Activated effector memory CD4-positive, alpha-beta T cell treated with Interleukin-2 at 50 U/mL for 16 hours (primary cell): Measurements from ENCODE around the gene TSEN34.
"Not testable (repeated sequence)": the region's sequence is repeated elsewhere in the genome, so short reads cannot be mapped to it uniquely, and the experiment has no call there.

Experiments used
- DNase-seq: peaks from one replicate; pipeline ENCODE4 v3.0.0-alpha.2; 2020

Gene TSEN34

DNA sequence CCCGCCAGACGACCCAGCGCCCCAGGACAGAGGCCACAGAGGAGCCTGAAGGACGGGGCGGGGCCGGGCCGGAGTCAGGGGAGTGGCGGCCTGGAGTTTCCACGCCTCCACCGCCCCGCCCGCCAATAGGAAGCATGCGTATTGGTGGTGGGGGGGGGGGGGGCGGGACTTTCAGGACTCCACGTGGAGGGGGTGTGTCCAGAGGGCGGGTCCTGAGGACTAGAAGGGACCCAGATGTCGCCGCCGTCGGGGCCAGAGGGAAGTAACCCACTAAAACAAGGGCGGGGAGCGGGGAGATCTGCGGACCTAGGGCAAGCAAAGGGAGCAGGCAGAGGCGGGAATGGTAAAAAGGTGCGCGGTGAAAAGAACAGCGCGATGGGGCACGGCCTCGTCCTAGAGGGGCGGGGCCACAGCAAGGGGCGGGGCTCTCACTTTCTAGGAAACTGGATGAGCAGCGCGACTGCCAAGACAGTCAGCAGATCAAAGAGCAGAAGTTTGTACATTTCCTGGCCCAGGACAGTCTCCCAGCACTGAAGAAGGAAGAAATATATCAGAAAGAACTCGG, 28.8 kb upstream of the TSEN34 start:
- DNase-seq, result peak; percentile 70

DNA sequence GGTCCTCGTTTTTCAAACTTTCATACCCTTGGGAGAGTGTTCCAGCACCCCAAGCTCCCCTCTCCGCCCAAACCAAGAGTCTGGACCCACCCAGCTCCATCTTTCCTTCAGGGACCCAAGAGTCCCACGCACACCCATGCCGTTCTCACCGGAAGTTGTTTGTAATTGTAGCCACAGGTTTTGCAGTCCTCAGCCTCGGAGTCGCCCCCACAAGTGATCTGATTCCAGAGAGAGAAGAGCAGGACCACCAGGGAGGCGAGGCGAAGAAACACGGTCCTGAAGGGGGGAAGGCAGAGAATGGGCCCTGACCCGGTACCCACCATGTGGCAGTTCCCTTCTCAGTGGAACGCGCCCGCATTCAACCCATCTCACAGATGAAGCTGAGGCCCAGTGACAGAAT, 28.2 kb upstream of the TSEN34 start:
- no peak for DNase-seq

DNA sequence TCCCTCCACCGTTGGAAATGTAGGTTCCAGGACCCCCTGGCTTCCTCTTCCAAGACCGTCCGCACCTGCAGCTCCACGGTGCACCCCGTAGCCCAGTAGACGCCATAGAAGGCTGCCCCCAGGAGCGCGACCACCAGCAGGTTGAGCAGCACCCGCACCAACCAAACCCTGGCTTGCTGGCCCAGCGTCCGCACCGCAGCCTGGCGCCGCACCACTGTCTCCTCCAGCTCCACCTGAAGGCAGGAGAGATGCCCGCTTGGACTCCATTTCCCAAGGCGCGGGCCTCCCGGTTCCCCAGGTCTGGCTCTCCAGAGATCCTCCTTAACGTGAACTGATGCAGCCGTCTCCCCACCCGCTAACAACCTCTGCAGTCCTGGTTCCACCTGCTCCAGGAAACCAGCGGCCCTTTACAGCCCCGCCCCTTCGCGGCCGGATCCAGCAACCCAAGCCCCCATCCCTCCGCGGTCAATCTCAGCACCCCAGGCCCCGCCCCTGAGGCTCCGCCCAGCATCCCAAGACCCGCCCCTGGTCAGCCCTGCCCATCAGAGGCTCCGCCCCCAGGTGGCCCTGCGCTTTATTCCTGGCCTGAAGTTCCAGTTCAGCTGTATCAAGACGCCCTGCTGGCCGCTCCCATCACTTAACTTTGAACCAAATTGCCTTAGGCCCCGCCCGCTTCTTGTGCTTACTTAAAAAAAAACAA, 26.6 kb upstream of the TSEN34 start:
- peak; percentile 61 for DNase-seq

DNA sequence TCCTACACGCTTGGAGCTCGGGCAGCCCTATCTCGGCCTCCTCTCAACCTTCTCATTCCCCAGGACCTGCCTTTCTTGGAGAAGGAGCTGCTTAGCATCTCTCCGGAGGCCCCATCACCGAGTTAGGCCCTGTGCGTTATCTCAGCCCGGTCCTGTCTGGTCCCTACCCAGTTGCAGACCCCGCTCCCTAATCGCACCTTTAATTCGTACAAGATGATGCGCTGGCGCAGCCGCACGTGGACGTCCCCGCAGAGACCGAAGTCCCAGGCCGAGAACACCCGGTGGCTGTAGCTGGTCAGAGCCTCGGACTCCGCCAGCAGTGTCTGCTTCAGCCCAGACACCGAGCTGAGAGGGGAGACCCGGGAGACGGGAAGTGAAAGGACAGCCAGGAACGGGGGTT, 25.9 kb upstream of the TSEN34 start:
- no peak for DNase-seq

DNA sequence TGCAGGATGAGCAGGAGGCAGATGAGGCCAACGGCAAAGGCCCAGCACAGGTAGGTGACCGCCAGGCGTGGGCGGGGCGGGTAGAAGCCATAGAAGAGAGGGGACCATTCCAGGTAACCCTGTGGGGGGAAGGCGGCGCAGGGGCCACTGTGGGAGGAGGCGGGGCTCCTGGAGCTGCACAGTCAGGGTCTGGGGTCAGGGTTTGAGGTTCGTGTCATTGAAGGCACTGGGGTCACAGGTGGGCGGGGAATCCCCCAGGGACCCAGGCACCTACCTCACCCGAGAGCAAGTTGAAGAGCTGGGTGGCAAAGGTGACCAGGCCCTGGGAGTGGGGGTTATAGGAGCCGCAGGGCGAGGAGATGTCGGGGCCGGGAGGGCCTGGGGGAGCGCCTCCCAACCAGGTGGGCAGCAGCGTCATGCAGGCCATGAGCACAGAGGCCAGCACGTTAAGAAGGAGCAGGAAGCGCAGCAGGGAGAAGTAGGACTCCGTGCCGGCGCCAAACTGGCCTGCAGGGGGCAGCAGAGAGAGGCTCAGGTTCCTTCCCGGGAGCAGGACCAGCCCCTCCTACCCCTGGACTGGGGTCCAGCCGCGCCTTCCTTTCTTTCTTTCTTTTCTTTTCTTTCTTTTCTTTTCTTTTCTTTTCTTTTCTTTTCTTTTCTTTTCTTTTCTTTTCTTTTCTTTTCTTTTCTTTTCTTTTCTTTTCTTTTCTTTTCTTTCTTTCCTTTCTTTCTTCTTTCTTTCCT, 22.8 kb upstream of the TSEN34 start:
- peak; percentile 79 for DNase-seq

DNA sequence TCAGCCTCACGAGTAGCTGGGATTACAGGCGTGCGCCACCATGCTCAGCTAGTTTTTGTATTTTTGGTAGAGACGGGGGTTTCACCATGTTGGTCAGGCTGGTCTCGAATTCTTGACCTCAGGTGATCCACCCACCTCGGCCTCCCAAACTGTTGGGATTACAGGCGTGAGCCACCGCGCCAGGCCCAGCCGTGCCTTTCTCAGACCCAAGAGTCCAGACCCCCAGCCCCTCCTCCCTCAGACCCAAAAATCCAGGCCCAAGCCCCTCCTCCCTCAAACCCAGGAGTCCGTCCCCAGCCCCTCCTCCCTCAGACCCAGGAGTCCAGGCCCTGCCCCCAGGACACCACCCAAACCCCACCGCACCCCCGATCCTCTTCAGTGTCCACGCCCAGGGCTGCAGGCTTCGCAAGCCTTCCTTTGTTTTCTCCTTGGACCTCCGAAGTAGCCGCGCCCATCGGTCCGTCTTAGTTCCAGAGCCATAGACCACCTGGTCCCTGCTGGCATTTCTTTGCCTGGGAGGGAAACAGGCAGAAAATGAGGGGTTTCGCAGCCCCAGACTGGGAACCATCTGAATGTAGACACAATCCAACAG, 21.9 kb upstream of the TSEN34 start:
- DNase-seq, result no peak

DNA sequence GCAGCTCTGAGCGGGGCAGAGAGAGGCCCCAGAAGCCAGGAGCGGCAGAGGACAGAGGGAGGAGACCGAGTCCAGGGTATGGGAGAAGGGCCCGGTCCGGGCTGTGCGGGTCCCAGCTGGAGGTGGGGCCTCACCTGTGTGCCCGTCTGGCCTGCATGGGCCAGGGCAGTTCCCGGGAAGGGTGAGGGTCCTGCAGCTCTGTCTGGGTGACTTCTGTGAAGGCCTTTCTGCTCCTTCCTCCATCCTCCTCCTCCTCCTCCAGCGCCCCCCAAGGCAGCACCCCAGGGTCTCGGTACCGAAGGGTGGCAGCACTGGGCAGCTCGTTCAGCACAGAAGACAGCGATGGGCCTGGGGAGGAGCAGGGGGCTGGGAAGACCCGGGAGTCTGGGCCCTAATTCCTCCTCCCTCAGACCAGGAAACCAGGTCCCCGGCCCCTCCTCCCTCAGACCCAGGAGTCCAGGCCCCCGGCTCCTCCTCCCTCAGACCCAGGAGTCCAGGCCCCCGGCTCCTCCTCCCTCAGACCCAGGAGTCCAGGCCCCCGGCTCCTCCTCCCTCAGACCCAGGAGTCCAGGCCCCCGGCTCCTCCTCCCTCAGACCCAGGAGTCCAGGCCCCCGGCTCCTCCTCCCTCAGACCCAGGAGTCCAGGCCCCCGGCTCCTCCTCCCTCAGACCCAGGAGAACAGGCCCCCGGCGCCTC, 19.2 kb upstream of the TSEN34 start:
- not testable (repeated sequence) for DNase-seq

DNA sequence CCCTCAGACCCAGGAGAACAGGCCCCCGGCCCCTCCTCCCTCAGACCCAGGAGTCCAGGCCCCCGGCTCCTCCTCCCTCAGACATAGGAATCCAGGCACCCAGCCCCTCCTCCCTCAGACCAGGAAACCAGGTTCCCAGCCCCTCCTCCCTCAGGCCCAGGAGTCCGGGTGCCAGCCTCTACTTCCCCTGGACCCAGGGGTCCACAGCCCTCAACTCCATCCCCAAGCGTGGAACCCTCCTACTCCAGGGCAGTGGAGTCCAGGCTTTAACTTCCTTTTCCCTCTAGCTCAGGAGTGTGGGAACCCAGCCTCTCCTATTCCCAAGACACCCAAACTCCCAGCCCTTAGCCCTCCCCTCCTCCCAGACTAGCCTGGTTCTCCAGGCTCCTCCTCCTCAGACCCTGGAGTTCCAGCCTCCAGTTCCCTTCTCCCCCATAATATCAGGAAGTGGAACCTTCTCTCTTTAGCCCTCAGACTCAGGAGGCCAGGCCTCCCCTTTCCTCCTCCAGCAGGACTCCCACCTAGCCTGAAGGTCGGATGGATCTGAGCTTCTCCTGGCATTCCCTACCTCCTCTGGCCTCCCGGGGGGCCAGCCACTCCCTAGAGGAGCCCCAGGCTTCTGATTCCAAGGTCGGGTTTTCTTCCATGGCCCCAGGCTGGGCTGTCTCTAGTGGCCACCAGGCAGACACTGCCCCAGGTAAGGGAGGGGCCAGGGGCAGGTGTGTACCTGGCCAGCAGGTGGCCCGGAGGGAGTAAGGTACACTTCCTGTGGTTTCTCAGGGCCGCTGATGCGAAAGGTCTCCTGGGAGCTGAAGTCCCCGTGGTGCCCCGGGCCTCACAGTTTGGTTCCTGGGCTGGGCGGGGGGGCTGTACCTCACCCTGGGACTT, 18.4 kb upstream of the TSEN34 start, which contains the start of gene TMC4:
TSS of gene TMC4 (minus strand) at position 690 of the 888 bp plus-strand sequence. CDS start at position 647, 43 bp downstream.
- DNase-seq, result no peak

DNA sequence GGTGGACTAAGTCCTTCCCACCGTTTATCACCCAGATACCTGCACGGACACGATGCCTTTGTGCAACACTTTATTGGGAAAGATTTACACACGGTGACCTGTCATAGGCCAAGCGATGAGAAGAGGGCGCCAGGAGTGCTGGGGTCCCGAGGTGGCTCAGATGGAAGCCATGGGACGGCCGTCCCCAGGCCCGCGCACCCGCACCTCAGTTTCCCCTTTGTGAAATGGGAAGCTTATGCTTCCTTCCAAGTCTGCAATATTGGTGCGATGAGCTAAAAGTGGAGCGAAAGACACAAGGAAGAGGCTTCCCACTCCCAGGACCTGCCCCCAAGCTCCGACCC, 17.8 kb upstream of the TSEN34 start:
- DNase-seq, result no peak

DNA sequence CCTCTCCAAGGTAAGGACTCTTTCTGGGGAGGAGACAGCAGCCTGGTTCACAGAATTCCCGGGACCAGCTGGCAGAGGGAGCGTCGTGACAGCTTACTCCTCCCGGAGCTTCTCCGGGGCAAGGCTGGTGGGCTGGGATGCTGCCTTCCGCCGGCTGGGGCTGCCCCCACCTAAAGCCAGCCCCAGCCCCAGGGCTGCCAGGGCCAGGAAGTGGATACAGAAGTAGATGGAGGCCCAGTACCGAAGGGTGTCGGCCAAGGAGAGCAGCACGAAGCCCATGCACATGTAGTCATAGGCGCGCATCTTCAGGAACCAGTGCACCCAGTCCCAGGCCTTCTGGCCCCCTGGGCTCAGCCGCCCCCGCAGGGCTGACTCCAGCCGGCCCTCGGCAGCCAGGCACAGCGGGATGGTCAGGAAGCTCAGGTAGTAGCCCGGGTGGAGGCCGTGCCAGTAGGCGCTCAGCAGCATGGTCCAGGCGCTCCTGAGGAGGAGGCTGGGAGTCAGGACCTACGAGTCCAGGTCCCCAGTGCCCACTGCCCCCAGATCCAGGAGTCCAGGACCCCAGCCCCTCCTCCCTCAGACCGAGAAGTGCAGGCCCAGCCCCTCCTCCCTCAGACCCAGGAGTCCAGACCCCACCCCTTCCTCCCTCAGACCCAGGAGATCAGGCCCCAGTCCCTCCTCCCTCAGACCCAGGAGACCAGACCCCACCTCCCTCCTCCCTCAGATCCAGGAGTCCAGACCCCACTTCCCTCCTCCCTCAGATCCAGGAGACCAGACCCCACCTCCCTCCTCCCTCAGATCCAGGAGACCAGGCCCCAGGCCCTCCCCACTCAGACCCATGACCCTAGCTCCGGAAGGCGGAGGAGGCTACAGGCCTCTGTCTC, 16.9 kb upstream of the TSEN34 start:
- DNase-seq, result no peak

DNA sequence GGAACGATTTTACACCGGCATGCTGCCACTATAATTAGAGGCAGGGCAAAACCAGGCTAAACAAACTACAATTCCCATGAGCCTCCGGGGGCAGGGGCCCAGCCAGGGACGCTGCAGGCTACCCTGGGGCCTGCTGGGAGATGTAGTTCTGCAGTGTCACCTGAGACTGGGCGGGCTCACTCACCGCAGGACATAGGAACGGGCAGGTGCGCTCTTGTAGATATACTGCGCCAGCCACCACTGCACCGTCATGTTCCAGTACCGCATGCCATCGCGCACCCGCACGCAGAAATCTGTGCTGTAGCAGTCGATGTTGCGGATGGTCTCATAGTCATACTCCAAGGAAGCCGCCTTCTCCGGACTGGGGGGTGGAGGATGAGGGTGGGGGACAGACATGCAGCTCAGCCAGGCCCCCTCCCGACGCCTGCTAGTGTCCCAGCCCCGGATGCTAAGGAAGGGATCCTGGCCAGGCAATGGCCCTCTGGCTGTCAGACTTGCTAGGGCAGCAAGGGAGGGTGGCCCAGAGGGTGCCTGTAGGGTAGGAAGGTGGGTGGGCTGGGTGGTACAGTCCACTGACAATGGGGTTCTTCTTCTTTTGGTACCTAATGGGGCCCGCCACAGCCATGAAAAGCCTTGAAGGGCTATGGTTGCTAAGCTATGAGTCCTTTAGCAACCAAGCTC, 12.4 kb upstream of the TSEN34 start:
- DNase-seq, result no peak

DNA sequence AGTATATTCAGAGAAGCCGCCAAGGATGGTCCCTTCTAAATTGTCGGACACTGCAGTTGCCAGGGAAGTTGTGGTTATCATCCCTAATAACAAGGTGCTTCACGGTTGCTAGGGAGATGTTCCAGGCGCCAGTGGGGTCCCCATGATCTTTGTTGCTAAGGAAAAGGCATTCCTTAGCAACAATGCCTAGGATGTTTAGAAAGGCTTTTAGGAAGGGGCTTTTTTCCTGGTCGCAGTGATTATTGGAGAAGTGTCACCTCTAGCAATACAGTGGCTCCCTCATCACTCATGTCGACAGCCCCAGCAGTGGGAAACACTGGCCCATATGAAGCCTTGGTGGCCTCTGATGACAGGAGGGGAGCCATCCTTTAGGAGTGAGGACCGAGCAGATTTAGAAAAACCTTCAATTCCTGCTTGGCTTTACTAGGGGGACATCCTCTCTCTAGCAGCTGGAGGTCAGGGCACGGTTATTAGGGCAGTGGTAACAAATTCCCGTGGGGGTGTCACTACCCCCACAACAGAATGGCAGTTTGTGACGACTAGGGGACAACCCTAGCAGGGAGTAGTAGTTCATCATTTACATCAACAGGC, 11.8 kb upstream of the TSEN34 start:
- DNase-seq, result no peak

DNA sequence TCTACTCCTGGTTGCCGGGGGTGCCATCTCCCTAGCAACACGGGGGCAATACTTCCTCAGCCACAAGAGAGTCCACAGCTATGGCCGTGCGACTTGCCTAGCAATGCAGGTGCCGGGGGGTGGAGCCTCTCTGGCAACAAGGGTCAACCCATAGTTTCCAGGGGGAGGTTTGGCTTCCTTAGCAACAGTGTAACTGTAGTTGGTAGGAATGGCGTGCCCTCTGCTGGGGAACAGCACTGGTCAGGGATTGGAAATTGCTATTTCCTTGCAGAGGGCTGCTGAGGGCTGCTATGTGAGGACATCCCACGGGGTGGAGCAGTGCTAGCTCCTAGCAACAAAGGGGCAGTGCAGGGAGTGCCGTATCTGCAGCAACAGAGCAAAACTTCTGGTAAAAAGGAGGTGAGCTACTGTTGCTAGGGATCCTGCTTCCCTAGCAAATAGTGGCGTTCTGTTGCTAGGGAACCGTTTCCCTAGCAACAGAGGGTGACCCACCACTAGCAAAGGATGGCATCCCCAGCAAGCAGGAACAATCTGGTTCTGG, 11.1 kb upstream of the TSEN34 start:
- no peak for DNase-seq

DNA sequence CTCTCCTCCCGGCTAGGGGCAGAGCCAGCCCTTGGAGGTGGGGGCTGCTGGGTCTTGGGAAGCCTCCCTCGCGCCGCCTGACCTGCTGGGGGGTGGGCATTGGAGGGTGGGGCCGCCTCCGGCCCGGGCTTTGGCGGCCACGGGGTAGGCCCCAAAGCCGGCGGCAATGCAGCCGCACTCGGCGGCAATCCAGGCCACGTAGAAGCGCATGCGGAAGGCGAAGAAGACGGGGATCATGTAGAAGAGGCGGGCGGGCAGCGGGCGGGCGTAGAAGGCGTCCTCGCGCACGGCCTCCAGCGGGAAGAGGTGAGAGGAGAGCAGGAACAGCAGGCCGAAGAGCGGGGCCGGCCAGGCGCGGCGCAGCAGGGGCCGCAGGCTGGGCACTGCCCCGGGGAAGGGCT, 10.4 kb upstream of the TSEN34 start:
- no peak for DNase-seq

DNA sequence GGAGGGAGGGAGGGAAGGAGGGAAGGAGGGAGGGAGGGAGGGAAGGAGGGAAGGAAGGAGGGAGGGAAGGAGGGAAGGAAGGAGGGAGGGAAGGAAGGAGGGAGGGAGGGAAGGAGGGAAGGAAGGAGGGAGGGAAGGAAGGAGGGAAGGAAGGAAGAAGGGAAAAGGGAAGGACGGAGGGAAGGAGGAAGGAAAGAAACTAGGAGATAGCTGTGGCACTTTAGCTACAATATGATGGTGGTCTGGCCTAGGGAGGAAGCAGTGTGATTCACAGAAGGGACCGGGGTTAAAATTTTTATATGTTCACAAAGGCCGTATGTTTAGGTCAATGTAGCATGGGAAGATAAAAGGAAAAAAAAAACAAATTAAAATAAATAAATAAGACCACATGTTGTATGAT, 9.2 kb upstream of the TSEN34 start:
- DNase-seq, result not testable (repeated sequence)

DNA sequence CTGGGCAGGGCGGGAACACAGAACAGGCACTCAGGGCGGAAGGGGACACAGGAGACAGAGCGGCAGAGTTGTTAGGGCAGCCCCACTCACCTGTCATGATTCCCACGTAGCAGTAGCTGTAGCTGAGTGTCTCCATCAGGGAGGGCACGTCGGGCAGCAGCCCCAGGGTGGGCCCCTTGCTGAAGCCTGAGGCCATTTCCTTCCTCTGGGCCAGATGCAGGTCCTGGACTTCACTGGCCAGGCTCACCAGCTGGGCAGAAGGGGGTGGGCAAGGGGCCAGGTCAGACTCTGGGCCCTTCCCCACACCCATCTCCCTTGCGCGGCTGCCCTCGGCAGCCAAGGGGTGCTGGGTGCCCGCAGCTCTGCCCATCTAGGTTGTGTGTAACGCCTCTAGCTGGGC, 7.7 kb upstream of the TSEN34 start:
- no peak for DNase-seq

DNA sequence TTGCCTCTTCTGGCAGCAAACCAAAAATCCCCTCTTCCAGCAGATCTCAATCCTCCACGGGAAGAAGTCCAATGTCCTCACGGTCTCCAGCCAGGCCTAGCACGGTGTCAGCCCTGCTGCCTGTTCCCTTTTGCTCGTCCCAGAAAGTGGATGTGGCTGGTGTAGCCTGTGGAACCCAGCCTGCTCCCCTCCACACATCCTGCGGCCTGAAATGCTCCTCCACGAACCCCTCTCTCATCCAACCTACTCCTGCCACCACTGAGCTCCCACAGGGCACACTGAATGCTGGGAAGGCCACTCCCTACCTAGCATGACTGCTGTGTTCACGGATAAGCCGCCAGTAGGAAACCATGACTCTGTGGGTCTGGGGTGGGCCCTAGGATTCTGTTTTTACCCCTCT, 4.8 kb upstream of the TSEN34 start:
- no peak for DNase-seq

DNA sequence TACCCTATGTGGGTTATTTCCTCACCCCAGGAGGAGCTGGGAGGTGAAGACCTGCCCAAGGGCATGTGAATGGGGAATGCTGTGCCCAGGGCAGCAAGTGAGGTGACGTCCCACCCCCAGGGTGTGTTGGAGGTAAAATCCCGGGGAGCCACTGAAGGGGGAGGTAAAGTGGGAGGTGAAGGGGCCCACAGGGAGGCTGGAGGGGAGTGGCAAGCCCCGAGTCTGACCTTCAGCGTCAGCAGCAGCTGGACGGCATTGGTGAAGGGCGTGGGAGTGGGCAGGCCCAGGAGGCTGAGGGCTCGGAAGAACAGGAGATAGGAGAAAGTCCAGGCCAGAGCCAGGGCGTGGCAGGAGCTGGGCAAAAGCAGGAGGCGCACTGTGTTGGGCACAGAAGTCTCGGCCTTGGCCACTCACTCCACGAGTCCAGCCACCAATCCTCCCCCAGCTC, 4.2 kb upstream of the TSEN34 start:
- no peak for DNase-seq

DNA sequence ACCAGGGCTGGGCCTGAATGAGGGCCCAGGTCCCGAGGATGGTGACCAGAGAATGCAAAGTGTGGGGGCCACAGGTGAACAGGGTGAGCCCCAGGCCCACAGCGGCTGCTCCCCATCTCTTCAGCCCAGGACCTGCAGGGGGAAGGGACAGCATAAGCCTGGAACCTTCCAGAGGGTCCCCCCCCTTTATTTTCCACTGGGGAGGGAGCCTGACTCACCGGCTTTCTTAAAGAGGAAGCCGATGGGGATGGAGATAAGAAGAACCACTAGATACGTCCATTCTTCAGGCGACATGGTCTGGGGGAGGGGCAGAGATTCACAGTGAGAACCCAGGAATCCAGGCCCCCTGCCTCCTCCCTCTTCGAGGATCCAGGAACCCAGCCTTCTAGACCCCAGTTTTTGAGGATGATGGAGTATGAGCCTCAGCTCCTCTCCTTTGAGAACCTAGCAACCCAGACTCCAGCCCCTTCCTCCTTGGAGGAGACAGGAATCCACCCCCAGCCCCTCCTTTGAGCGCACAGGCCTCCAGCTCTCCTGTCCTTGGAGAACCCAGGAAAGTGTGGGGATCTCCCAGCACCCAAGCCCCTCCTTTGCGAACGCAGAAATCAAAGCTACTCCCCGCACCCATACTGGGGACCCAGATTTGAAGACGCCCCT, 2.8 kb upstream of the TSEN34 start:
- DNase-seq, result peak; percentile 39
